ENCODE data around the gene CLEC2A. TPM values are rescaled to one million over a fixed set of nuclear protein-coding genes. Genes with fewer than 3 reads are reported as not detected.

The CLEC2A gene
- total RNA-seq, 1 experiment from 2014 or later: not detected

DNA sequence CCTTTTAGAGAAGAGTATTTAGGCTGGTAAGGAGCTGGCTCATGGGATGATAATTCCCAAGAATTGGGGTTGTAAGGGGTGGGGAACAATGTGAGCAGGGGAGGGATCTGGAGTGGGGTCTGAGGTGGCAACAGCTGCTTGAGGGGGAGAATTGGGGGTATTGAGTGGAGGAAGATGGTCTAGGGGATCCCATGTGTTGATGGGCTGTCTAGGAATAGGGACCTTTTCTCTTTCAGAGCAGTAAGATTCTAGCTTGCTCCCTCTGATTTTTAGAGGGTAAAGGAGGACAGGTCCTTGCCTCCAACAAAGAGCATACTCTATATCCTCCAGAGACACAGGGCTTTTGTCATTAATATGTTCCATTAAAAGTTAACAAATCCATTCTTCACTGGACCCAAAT, 22.4 kb downstream of the CLEC2A start:
- Histone ChIP-seq H3K4me2 (no peak overlapping the region), H2AFZ (no peak overlapping the region), H3K4me1 (replicated peaks; ENCODE audit: insufficient read depth) (no peaks in the 10 kb centered on the region), H3F3A (ENCODE audit: insufficient read depth, low read depth) (no peaks in the 10 kb centered on the region), H3K9me3 (ENCODE audit: insufficient read depth, low read depth) (peaks cover 19% of the 10 kb centered on the region), H3K27me3 (ENCODE audit: insufficient read depth, low read depth) (no peaks in the 10 kb centered on the region), H3K36me3 (ENCODE audit: low read depth) (no peaks in the 10 kb centered on the region), H3K9me2 (ENCODE audit: insufficient read depth) (no peaks in the 10 kb centered on the region), H3K4me3 (no peak overlapping the region), H3K79me2 (ENCODE audit: low read depth) (no peaks in the 10 kb centered on the region), H4K20me1 (ENCODE audit: insufficient read depth) (no peaks in the 10 kb centered on the region), H3K27ac (no peak overlapping the region)
- DNase-seq: no peak
- TF ChIP-seq CTCF (conservative IDR thresholded peaks at IDR 0.05) (no peak), EZH2 (IDR thresholded peaks at IDR 0.05; ENCODE audit: low read depth) (no peak)
- BruUV-seq (replicated peaks): no TSS peak
- intact Hi-C loops (cut with micrococcal nuclease; ENCODE audit: unreplicated experiment): no loop called here
- ChIA-PET POLR2A (ENCODE audit: unreplicated experiment) (no interaction called here), CTCF (no interaction called here)

GRCh38 chr12:9908350-9908749, 23.8 kb downstream of the CLEC2A start:
- BruUV-seq (replicated peaks): no TSS peak
- Histone ChIP-seq H3K9me2 (ENCODE audit: insufficient read depth) (no peaks in the 10 kb centered on the region), H3K9me3 (ENCODE audit: insufficient read depth, low read depth) (peaks cover 19% of the 10 kb centered on the region), H3K4me3 (no peak overlapping the region), H3K27me3 (ENCODE audit: insufficient read depth, low read depth) (no peaks in the 10 kb centered on the region), H2AFZ (no peak overlapping the region), H3K4me2 (peak overlapping the region; percentile 27; the same call in 1 of the 2 replicates), H3K79me2 (ENCODE audit: low read depth) (no peaks in the 10 kb centered on the region), H4K20me1 (ENCODE audit: insufficient read depth) (no peaks in the 10 kb centered on the region), H3K36me3 (ENCODE audit: low read depth) (no peaks in the 10 kb centered on the region), H3K27ac (no peak overlapping the region), H3F3A (ENCODE audit: insufficient read depth, low read depth) (no peaks in the 10 kb centered on the region), H3K4me1 (replicated peaks; ENCODE audit: insufficient read depth) (no peaks in the 10 kb centered on the region)
- TF ChIP-seq EZH2 (IDR thresholded peaks at IDR 0.05; ENCODE audit: low read depth): no peak
- no peak for TF ChIP-seq CTCF (conservative IDR thresholded peaks at IDR 0.05)
- DNase-seq: no peak
- CTCF ChIA-PET: no interaction called here
- intact Hi-C loops (cut with micrococcal nuclease; ENCODE audit: unreplicated experiment): no loop called here
- POLR2A ChIA-PET (ENCODE audit: unreplicated experiment): no interaction called here

DNA sequence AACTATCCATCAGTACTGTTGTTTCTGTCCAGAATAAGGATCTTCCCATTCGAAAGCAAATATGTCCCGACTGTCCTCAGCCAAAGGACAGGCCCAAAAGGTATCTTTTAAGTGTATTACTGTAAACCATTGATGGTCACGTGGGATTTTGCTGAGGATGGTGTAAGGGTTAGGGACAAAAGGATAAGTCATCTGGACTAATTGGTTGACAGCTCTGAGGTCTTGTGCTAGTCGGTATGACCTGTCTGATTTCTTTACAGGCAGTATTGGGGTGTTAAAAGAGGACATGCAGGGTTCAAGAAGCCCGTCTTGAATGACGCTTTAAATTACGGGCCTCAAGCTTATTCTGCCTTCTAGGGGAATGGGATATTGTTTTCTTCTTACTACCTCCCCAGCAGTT, 24.4 kb downstream of the CLEC2A start:
- H3K9me2 ChIP-seq (ENCODE audit: insufficient read depth): no peaks in the 10 kb centered on the region
- POLR2A ChIA-PET (ENCODE audit: unreplicated experiment): no interaction called here
- H3K36me3 ChIP-seq (ENCODE audit: low read depth): no peaks in the 10 kb centered on the region
- H3K79me2 ChIP-seq (ENCODE audit: low read depth): no peaks in the 10 kb centered on the region
- no peak for TF ChIP-seq CTCF (conservative IDR thresholded peaks at IDR 0.05)
- CTCF ChIA-PET: no interaction called here
- no peaks in the 10 kb centered on the region for H3F3A ChIP-seq (ENCODE audit: insufficient read depth, low read depth)
- DNase-seq: no peak
- peaks cover 20% of the 10 kb centered on the region for H3K9me3 ChIP-seq (ENCODE audit: insufficient read depth, low read depth)
- intact Hi-C loops (cut with micrococcal nuclease; ENCODE audit: unreplicated experiment): no loop called here
- H3K4me3 ChIP-seq: no peak overlapping the region
- no peaks in the 10 kb centered on the region for H3K4me1 ChIP-seq (replicated peaks; ENCODE audit: insufficient read depth)
- H4K20me1 ChIP-seq (ENCODE audit: insufficient read depth): no peaks in the 10 kb centered on the region
- no peak overlapping the region for H3K27ac ChIP-seq
- BruUV-seq (replicated peaks): no TSS peak
- H3K4me2 ChIP-seq: no peak overlapping the region
- no peaks in the 10 kb centered on the region for H3K27me3 ChIP-seq (ENCODE audit: insufficient read depth, low read depth)
- H2AFZ ChIP-seq: no peak overlapping the region
